ENCODE measurements around the gene TMEM119.

GRCh38 chr12:108635201-108635996 is 37.5 kb upstream of the TMEM119 start:
- TF ChIP-seq POLR2A (IDR thresholded peaks at IDR 0.05) (no peak), POLR2AphosphoS5 (IDR thresholded peaks at IDR 0.05) (no peak)
